Immature natural killer cell (primary cell): ENCODE results near the gene ZP4. TPM values are rescaled to one million over a fixed set of nuclear protein-coding genes. Genes with fewer than 3 reads are reported as not detected.

Source experiments
- DNase-seq, 3 donors: peaks; one replicate each; pipeline ENCODE4 v3.0.0; 2022; ENCODE audit warnings: mixed read lengths in 1 of 3
- H3K27ac Mint-ChIP-seq, 6 donors: one replicate each; pipeline ENCODE4 v1.8.0; 2020; ENCODE audit warnings: mixed read lengths in 6 of 6, mild to moderate bottlenecking in 5 of 6, inconsistent platforms in 4 of 6, moderate library complexity in 3 of 6
- H3K27me3 Mint-ChIP-seq, 3 donors: one replicate each; pipeline ENCODE4 v1.8.0; 2020 to 2021; ENCODE audit warnings: low read depth in 3 of 3, mild to moderate bottlenecking in 3 of 3, mixed read lengths in 3 of 3, moderate library complexity in 3 of 3, inconsistent platforms in 1 of 3
- H3K36me3 Mint-ChIP-seq, 3 donors: one replicate each; pipeline ENCODE4 v1.8.0; 2020; ENCODE audit warnings: mixed read lengths in 3 of 3, inconsistent platforms in 2 of 3, mild to moderate bottlenecking in 2 of 3
- H3K4me1 Mint-ChIP-seq, 2 donors: one replicate each; pipeline ENCODE4 v1.8.0; 2020; ENCODE audit warnings: inconsistent platforms in 2 of 2, mild to moderate bottlenecking in 2 of 2, mixed read lengths in 2 of 2, moderate library complexity in 1 of 2
- H3K4me3 Mint-ChIP-seq, 5 donors: one replicate each; pipeline ENCODE4 v1.8.0; 2020; ENCODE audit warnings: mild to moderate bottlenecking in 5 of 5, mixed read lengths in 5 of 5, inconsistent platforms in 3 of 5, moderate library complexity in 3 of 5
- H3K9me3 Mint-ChIP-seq, 6 donors: one replicate each; pipeline ENCODE4 v1.8.0; 2020; ENCODE audit warnings: mild to moderate bottlenecking in 6 of 6, mixed read lengths in 6 of 6, inconsistent platforms in 4 of 6, moderate library complexity in 3 of 6
- polyA plus RNA-seq, 3 donors: library from polyadenylated mRNA; unstranded; fragments of 300-500 nt; fragmentation: Illumina TruSeq; gene quantifications; one replicate each; pipeline ENCODE4 v1.2.3, GENCODE V29; 2021

Gene ZP4
- not detected for polyA plus RNA-seq

- H3K27ac Mint-ChIP-seq: no peak within 1 kb of the TSS
- no peak within 1 kb of the TSS for H3K4me3 Mint-ChIP-seq
- no peak for DNase-seq
- H3K4me1 Mint-ChIP-seq: no peaks in the 10 kb centered on the region
- no peaks in the 10 kb centered on the region for H3K36me3 Mint-ChIP-seq
- H3K27me3 Mint-ChIP-seq: peaks cover 0 to 3% (median 0%) of the 10 kb centered on the region in 3 donors
- peaks cover 0 to 11% (median 3%) of the 10 kb centered on the region in 6 donors for H3K9me3 Mint-ChIP-seq
Observed at GRCh38 chr1:237890822-237891221, at the start of gene ZP4. ZP4 (minus strand) TSS chr1:237890922; CDS start chr1:237890635, 287 bp downstream.

GRCh38 chr1:237938553-237938952, 47.8 kb upstream of the ZP4 start:
- no peak overlapping the region for H3K27ac Mint-ChIP-seq
- H3K27me3 Mint-ChIP-seq: no peaks in the 10 kb centered on the region
- no peak overlapping the region for H3K4me3 Mint-ChIP-seq
- H3K36me3 Mint-ChIP-seq: no peaks in the 10 kb centered on the region
- no peak for DNase-seq
- peaks cover 2 to 27% (median 7%) of the 10 kb centered on the region in 6 donors for H3K9me3 Mint-ChIP-seq
- H3K4me1 Mint-ChIP-seq: no peaks in the 10 kb centered on the region

GRCh38 chr1:237938068-237938467, 47.3 kb upstream of the ZP4 start:
- no peak overlapping the region for H3K4me3 Mint-ChIP-seq
- no peak for DNase-seq
- H3K27me3 Mint-ChIP-seq: no peaks in the 10 kb centered on the region
- peaks cover 2 to 27% (median 7%) of the 10 kb centered on the region in 6 donors for H3K9me3 Mint-ChIP-seq
- no peaks in the 10 kb centered on the region for H3K4me1 Mint-ChIP-seq
- H3K36me3 Mint-ChIP-seq: no peaks in the 10 kb centered on the region
- no peak overlapping the region for H3K27ac Mint-ChIP-seq

- peaks cover 1 to 24% (median 7%) of the 10 kb centered on the region in 6 donors for H3K9me3 Mint-ChIP-seq
- H3K4me1 Mint-ChIP-seq: no peaks in the 10 kb centered on the region
- no peak overlapping the region for H3K4me3 Mint-ChIP-seq
- no peaks in the 10 kb centered on the region for H3K36me3 Mint-ChIP-seq
- no peak overlapping the region for H3K27ac Mint-ChIP-seq
- no peak for DNase-seq
- H3K27me3 Mint-ChIP-seq: no peaks in the 10 kb centered on the region
Observed at GRCh38 chr1:237932816-237933215, 42.1 kb upstream of the ZP4 start.

- no peaks in the 10 kb centered on the region for H3K27me3 Mint-ChIP-seq
- H3K4me1 Mint-ChIP-seq: no peaks in the 10 kb centered on the region
- no peak overlapping the region for H3K4me3 Mint-ChIP-seq
- H3K27ac Mint-ChIP-seq: no peak overlapping the region
- H3K9me3 Mint-ChIP-seq: peaks cover 1 to 17% (median 6%) of the 10 kb centered on the region in 6 donors
- no peaks in the 10 kb centered on the region for H3K36me3 Mint-ChIP-seq
- no peak for DNase-seq
Observed at GRCh38 chr1:237931581-237931980, 40.9 kb upstream of the ZP4 start.

- Mint-ChIP-seq H3K9me3 (peaks cover 1 to 13% (median 5%) of the 10 kb centered on the region in 6 donors), H3K27me3 (no peaks in the 10 kb centered on the region), H3K4me3 (no peak overlapping the region), H3K27ac (no peak overlapping the region), H3K36me3 (no peaks in the 10 kb centered on the region), H3K4me1 (no peaks in the 10 kb centered on the region)
- DNase-seq: no peak
Observed at GRCh38 chr1:237927198-237927597, 36.5 kb upstream of the ZP4 start.

- no peaks in the 10 kb centered on the region for H3K4me1 Mint-ChIP-seq
- no peak overlapping the region for H3K27ac Mint-ChIP-seq
- no peak for DNase-seq
- H3K4me3 Mint-ChIP-seq: no peak overlapping the region
- peaks cover 0 to 2% (median 2%) of the 10 kb centered on the region in 3 donors for H3K27me3 Mint-ChIP-seq
- H3K9me3 Mint-ChIP-seq: peaks cover 2 to 23% (median 10%) of the 10 kb centered on the region in 6 donors
- H3K36me3 Mint-ChIP-seq: peaks cover 0 to 4% (median 0%) of the 10 kb centered on the region in 3 donors
Observed at GRCh38 chr1:237921306-237921705, 30.6 kb upstream of the ZP4 start.

DNA sequence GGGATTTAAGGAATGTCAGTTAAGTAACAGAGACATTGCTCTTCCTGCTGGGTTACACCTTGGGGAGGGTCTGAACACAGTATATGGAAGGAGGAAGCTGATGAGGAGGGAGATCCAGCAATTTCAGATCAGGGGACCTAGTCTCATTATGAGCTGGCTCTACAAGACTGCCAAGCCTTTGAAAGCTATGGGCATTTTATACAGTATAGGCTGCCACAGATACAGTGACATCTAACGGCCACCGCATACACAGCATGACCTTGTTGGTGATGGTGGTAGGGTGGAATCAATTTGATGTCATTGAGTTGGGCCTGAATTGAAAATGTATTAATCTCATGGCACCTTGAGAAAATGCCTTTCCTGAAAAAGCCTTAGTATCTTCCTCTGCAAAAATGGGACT, 22.6 kb upstream of the ZP4 start:
- H3K4me3 Mint-ChIP-seq: no peak overlapping the region
- peaks cover 0 to 4% (median 0%) of the 10 kb centered on the region in 3 donors for H3K36me3 Mint-ChIP-seq
- H3K27ac Mint-ChIP-seq: no peak overlapping the region
- peaks cover 6 to 41% (median 13%) of the 10 kb centered on the region in 6 donors for H3K9me3 Mint-ChIP-seq
- H3K4me1 Mint-ChIP-seq: no peaks in the 10 kb centered on the region
- no peak for DNase-seq
- peaks cover 2 to 3% (median 2%) of the 10 kb centered on the region in 3 donors for H3K27me3 Mint-ChIP-seq

DNA sequence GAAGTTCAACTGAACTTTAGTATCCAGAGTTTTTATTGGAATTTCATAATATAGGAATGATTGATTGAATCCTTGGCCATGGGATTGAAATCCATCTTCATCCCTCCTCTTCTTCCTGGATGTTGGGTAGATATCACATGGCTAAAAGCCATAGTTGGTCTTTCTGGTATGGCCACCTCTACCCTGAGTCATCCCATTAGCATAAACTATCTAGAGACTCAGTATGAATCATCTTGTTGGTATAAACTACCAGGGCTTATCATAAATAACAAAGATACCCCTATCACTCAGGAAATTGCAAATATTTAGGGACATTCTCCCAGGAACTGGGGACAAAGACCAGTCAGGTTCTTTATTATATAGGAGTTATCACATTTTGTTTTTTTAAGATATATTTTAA, 21.2 kb upstream of the ZP4 start:
- Mint-ChIP-seq H3K27ac (no peak overlapping the region), H3K9me3 (peaks cover 5 to 32% (median 13%) of the 10 kb centered on the region in 6 donors)

DNA sequence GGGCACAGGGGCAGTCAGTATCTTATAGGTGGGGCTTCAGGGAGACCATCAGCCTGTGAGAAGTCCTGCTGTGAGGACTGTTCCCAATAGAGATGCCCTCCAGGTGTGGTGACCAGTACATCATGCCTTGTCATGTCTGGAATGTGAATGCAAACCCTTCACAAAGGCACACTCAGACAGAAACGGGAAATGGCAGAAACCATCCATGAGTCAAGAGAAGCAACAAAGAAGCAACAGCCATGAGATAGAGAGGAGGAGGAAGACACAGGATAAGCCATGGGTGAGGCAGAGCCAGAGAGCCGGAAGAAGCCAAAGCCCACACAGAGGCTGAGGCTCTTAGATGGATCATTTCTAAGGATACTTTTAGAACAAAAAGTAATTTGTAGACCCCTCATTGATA, 20.1 kb upstream of the ZP4 start:
- Mint-ChIP-seq H3K4me3 (no peak overlapping the region), H3K27me3 (peaks cover 0 to 3% (median 2%) of the 10 kb centered on the region in 3 donors), H3K36me3 (no peaks in the 10 kb centered on the region), H3K9me3 (peaks cover 3 to 27% (median 13%) of the 10 kb centered on the region in 6 donors), H3K27ac (no peak overlapping the region), H3K4me1 (no peaks in the 10 kb centered on the region)
- DNase-seq: no peak

More for the DNA sequence above, 21.2 kb upstream of the ZP4 start:
- H3K4me1 Mint-ChIP-seq: no peaks in the 10 kb centered on the region
- DNase-seq: no peak
- peaks cover 2 to 3% (median 2%) of the 10 kb centered on the region in 3 donors for H3K27me3 Mint-ChIP-seq
- no peaks in the 10 kb centered on the region for H3K36me3 Mint-ChIP-seq
- no peak overlapping the region for H3K4me3 Mint-ChIP-seq

GRCh38 chr1:237903961-237904360, 13.2 kb upstream of the ZP4 start:
- peaks cover 2 to 19% (median 6%) of the 10 kb centered on the region in 6 donors for H3K9me3 Mint-ChIP-seq
- H3K36me3 Mint-ChIP-seq: peaks cover 0 to 3% (median 0%) of the 10 kb centered on the region in 3 donors
- no peak overlapping the region for H3K4me3 Mint-ChIP-seq
- H3K27ac Mint-ChIP-seq: no peak overlapping the region
- DNase-seq: no peak
- H3K4me1 Mint-ChIP-seq: no peaks in the 10 kb centered on the region
- peaks cover 1 to 5% (median 2%) of the 10 kb centered on the region in 3 donors for H3K27me3 Mint-ChIP-seq

- Mint-ChIP-seq H3K4me3 (no peak overlapping the region), H3K27me3 (peaks cover 1 to 3% (median 2%) of the 10 kb centered on the region in 3 donors), H3K4me1 (no peaks in the 10 kb centered on the region), H3K27ac (no peak overlapping the region), H3K36me3 (peaks cover 0 to 4% (median 3%) of the 10 kb centered on the region in 3 donors), H3K9me3 (peaks cover 0 to 15% (median 5%) of the 10 kb centered on the region in 6 donors)
- DNase-seq: no peak
Observed at GRCh38 chr1:237902960-237903743, 12.4 kb upstream of the ZP4 start.

DNA sequence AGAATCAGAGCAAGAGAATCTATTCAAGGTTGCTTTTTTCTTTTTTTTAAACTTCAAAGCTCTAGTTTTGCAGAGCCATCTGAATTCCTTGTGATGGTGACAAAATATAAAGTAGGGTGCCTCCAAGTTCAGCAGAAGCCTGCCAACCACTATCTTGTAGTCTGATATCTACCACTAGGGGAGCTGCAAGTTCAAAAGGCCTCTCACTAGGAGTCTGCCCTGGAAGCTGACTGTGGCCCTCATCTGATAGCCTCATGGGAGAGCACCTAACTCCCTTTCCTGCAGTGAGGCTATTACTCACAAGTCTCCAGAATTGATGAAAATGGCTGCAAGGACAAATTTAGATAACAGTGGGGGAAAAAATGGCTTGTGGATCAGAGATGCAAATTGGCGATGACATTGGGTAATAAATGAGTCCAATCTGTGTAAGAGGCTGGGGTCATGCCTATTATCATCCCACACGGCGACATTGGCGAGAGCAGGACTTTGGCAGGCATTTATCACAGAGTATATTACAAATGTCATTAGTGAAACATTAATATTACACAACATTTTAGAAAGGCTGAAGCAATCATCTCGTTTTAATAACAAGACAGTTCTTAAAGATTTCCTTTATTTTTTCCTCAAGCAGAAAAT, 10.7 kb upstream of the ZP4 start:
- Mint-ChIP-seq H3K36me3 (peaks cover 0 to 4% (median 3%) of the 10 kb centered on the region in 3 donors), H3K4me1 (no peaks in the 10 kb centered on the region), H3K9me3 (peaks cover 0 to 15% (median 3%) of the 10 kb centered on the region in 6 donors), H3K27me3 (peaks cover 1 to 3% (median 2%) of the 10 kb centered on the region in 3 donors), H3K27ac (no peak overlapping the region), H3K4me3 (no peak overlapping the region)
- no peak for DNase-seq

DNA sequence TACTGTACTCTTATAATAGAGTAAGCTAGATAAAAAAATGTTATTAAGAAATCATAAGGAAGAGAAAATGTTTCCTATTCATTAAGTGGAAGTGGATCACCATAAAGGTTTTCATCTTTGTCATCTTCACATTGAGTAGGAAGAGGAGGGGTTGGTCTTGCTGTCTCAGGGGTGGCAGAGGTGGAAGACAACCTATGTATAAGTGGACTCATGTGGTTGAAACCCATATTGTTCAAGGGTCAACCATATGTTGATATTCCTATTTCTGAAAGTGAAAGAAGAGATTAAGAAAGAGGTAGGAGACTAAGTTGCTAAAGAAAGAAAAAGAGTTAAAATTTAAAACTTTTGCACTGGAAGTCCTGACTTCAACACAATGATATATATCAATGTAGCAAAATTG, 4.9 kb upstream of the ZP4 start:
- no peak overlapping the region for H3K4me3 Mint-ChIP-seq
- H3K27ac Mint-ChIP-seq: no peak overlapping the region
- H3K27me3 Mint-ChIP-seq: peaks cover 2 to 4% (median 3%) of the 10 kb centered on the region in 3 donors
- peaks cover 0 to 4% (median 3%) of the 10 kb centered on the region in 3 donors for H3K36me3 Mint-ChIP-seq
- DNase-seq: no peak
- H3K9me3 Mint-ChIP-seq: peaks cover 0 to 6% (median 4%) of the 10 kb centered on the region in 6 donors
- H3K4me1 Mint-ChIP-seq: no peaks in the 10 kb centered on the region
